IMR-90 (cell line): ENCODE results near the gene CCT3. TPM values are rescaled to one million over a fixed set of nuclear protein-coding genes. Genes with fewer than 3 reads are reported as not detected.

Source experiments
- ATAC-seq: fragments of 200-7000 bp; cut with Tn5 transposase; 2 replicates; pipeline ENCODE4 v1.9.1; 2020; ENCODE audit warnings: low read depth, mild to moderate bottlenecking, moderate library complexity
- BruUV-seq: library from RNA; stranded (reverse); fragments of 400-500 nt; replicated peaks from 2 replicates; lab custom pipeline; 2021; lab: Mats Ljungman, UMichigan
- CTCF ChIA-PET: fragments of 300-600 bp; formaldehyde crosslinking; extraction: SDS; loops from one replicate; lab custom pipeline; 2021; ENCODE audit warnings: antibody characterized with exemption; lab: Yijun Ruan, JAX
- POLR2A ChIA-PET: fragments of 300-600 bp; sonication (Branson Sonifier 250); formaldehyde crosslinking; loops from one replicate; lab custom pipeline; 2022; ENCODE audit warnings: antibody characterized with exemption; ENCODE audit not compliant: unreplicated experiment; lab: Charles Lee
- DNase-seq: peaks from one replicate; pipeline ENCODE4 v3.0.0; 2013
- H2AFZ ChIP-seq: replicated peaks from 2 replicates; pipeline ENCODE3; 2013; ENCODE audit warnings: low read length, mild to moderate bottlenecking; ENCODE audit not compliant: poor library complexity
- H2AK5ac ChIP-seq: 2 replicates; pipeline ENCODE4 v1.6.1; 2013; ENCODE audit warnings: low read depth, low read length, inconsistent platforms
- H2AK9ac ChIP-seq: replicated peaks from 2 replicates; pipeline ENCODE3; 2013; ENCODE audit warnings: mild to moderate bottlenecking, low read depth, low read length, moderate library complexity; ENCODE audit not compliant: poor library complexity
- H2BK120ac ChIP-seq: 2 replicates; pipeline ENCODE4 v1.6.1; 2013; ENCODE audit warnings: low read depth, low read length, inconsistent platforms
- H2BK15ac ChIP-seq: 3 replicates; pipeline ENCODE4 v1.6.1; 2013; ENCODE audit warnings: low read depth, low read length, inconsistent platforms
- H2BK20ac ChIP-seq: 2 replicates; pipeline ENCODE4 v1.6.1; 2013; ENCODE audit warnings: low read depth, mild to moderate bottlenecking, inconsistent platforms, low read length, moderate library complexity
- H2BK5ac ChIP-seq: 2 replicates; pipeline ENCODE4 v1.6.1; 2013; ENCODE audit warnings: mild to moderate bottlenecking, low read depth, low read length, inconsistent platforms; ENCODE audit not compliant: poor library complexity, severe bottlenecking
- H3K14ac ChIP-seq: replicated peaks from 2 replicates; pipeline ENCODE4 v1.6.1; 2013; ENCODE audit warnings: low read depth, low read length, inconsistent platforms
- H3K18ac ChIP-seq: 2 replicates; pipeline ENCODE4 v1.6.1; 2013; ENCODE audit warnings: low read depth, low read length, control low read depth
- H3K23ac ChIP-seq: 2 replicates; pipeline ENCODE4 v1.6.1; 2013; ENCODE audit warnings: low read depth, low read length, inconsistent platforms
- H3K27ac ChIP-seq: 2 replicates; pipeline ENCODE4 v1.5.1; 2013; ENCODE audit warnings: mild to moderate bottlenecking, control low read depth, low read length; ENCODE audit not compliant: insufficient read depth
- H3K27me3 ChIP-seq: 2 replicates; pipeline ENCODE4 v1.6.1; 2013; ENCODE audit warnings: low read length; ENCODE audit not compliant: control insufficient read depth, insufficient read depth
- H3K36me3 ChIP-seq: 2 replicates; pipeline ENCODE4 v1.6.1; 2013; ENCODE audit warnings: low read length, mixed read lengths; ENCODE audit not compliant: control insufficient read depth, insufficient read depth
- H3K4ac ChIP-seq: 2 replicates; pipeline ENCODE4 v1.6.1; 2013; ENCODE audit warnings: low read depth, low read length, inconsistent platforms
- H3K4me1 ChIP-seq: 2 replicates; pipeline ENCODE4 v1.6.1; 2013; ENCODE audit warnings: low read length, mixed read lengths; ENCODE audit not compliant: control insufficient read depth, insufficient read depth
- H3K4me2 ChIP-seq: 2 replicates; pipeline ENCODE4 v1.6.1; 2013; ENCODE audit warnings: low read depth, mild to moderate bottlenecking, control low read depth, low read length, moderate library complexity
- H3K4me3 ChIP-seq: 2 replicates; pipeline ENCODE4 v1.5.1; 2013; ENCODE audit warnings: low read depth, mild to moderate bottlenecking, control low read depth, low read length, moderate library complexity; ENCODE audit not compliant: insufficient read depth
- H3K56ac ChIP-seq: 2 replicates; pipeline ENCODE4 v1.6.1; 2013; ENCODE audit warnings: low read length, inconsistent platforms; ENCODE audit not compliant: insufficient read depth; ENCODE audit errors: extremely low read depth
- H3K79me1 ChIP-seq, 2 experiments: 2 replicates each; pipeline ENCODE4 v1.6.1; 2013; ENCODE audit warnings: low read length in 2 of 2, inconsistent platforms in 1 of 2, low read depth in 1 of 2
- H3K9ac ChIP-seq: 2 replicates; pipeline ENCODE4 v1.6.1; 2013; ENCODE audit warnings: low read depth, low read length, control low read depth
- H3K9me1 ChIP-seq: 2 replicates; pipeline ENCODE4 v1.6.1; 2013; ENCODE audit warnings: low read length, inconsistent platforms; ENCODE audit not compliant: insufficient read depth
- H3K9me3 ChIP-seq: 2 replicates; pipeline ENCODE4 v1.6.1; 2013; ENCODE audit warnings: low read length; ENCODE audit not compliant: control insufficient read depth, insufficient read depth
- H4K20me1 ChIP-seq: 2 replicates; pipeline ENCODE4 v1.6.1; 2013; ENCODE audit warnings: low read length, inconsistent platforms; ENCODE audit not compliant: insufficient read depth
- H4K5ac ChIP-seq: 2 replicates; pipeline ENCODE4 v1.6.1; 2013; ENCODE audit warnings: mild to moderate bottlenecking, low read depth, low read length, control low read depth
- H4K8ac ChIP-seq, 2 experiments: 2 replicates each; pipeline ENCODE4 v1.6.1; 2013; ENCODE audit warnings: low read depth in 2 of 2, low read length in 2 of 2, control low read depth in 1 of 2, inconsistent platforms in 1 of 2
- H4K91ac ChIP-seq: 2 replicates; pipeline ENCODE4 v1.6.1; 2013; ENCODE audit warnings: low read depth, low read length, inconsistent platforms; ENCODE audit not compliant: insufficient read depth
- CEBPB ChIP-seq: IDR thresholded peaks from 2 replicates; pipeline ENCODE4 v1.6.1; 2012; ENCODE audit warnings: low read depth, low read length, improper control_type of control experiment
- WGBS, 2 experiments: methylation state at CpG; one replicate each; pipeline versions ENCODE4 v1.1.5 to v1.1.7; 2013; ENCODE audit warnings: missing lambda C conversion rate in 2 of 2; ENCODE audit not compliant: insufficient read length in 1 of 2; ENCODE audit errors: extremely low coverage in 2 of 2; 5-methylcytosine and 5-hydroxymethylcytosine counted together
- dilution Hi-C: fragments of 300-500 bp; cut with HindIII; formaldehyde crosslinking; loops from one replicate; pipeline ENCODE4 v1.14.3; 2018; ENCODE audit warnings: low sequenced_read_pairs; ENCODE audit not compliant: unreplicated experiment
- in situ Hi-C: fragments of 300-500 bp; cut with MboI; formaldehyde crosslinking; loops from 3 replicates; pipeline ENCODE4 v1.14.3; 2019; ENCODE audit warnings: low sequenced_read_pairs, inconsistent platforms, mixed read lengths
- intact Hi-C: fragments of 100-400 bp; cut with micrococcal nuclease; formaldehyde crosslinking; loops from 2 replicates; pipeline ENCODE4 v1.10.0; 2022
- polyA plus RNA-seq, 3 experiments: library from polyadenylated mRNA; depleted of rRNA; stranded (reverse); fragments of >200 nt; gene quantifications; 2 replicates each; pipeline ENCODE4 v1.2.3, GENCODE V29; 2012; ENCODE audit warnings: low replicate concordance in 1 of 3
- total RNA-seq: library from RNA; depleted of rRNA; stranded (reverse); fragments of >200 nt; gene quantifications from 2 replicates; pipeline ENCODE4 v1.2.3, GENCODE V29; 2012
- TF ChIP-seq, protein P1 (sequence below): fragments of 150-350 bp; IDR thresholded peaks from 2 replicates; pipeline ENCODE4 v1.6.1; 2017; ENCODE audit warnings: mild to moderate bottlenecking, antibody characterized with exemption, low read length, low read depth

Gene CCT3
- total and polyA plus RNA-seq, 2 of the 4 experiments (the other 2 are of a cell fraction): 313 to 595 TPM

- TF ChIP-seq, protein P1, sequence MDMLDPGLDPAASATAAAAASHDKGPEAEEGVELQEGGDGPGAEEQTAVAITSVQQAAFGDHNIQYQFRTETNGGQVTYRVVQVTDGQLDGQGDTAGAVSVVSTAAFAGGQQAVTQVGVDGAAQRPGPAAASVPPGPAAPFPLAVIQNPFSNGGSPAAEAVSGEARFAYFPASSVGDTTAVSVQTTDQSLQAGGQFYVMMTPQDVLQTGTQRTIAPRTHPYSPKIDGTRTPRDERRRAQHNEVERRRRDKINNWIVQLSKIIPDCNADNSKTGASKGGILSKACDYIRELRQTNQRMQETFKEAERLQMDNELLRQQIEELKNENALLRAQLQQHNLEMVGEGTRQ: no peak
- TF ChIP-seq CEBPB: peak; percentile 96
- H3K14ac ChIP-seq: no peak overlapping the region
- H4K91ac ChIP-seq: no peak overlapping the region
- H2BK20ac ChIP-seq: no peak overlapping the region
- BruUV-seq: no TSS peak
- no peak overlapping the region for H2BK5ac ChIP-seq
- H2BK120ac ChIP-seq: no peak overlapping the region
- H3K4me1 ChIP-seq: peaks cover 3% of the 10 kb centered on the region
- H3K4me3 ChIP-seq: no peak overlapping the region
- no peak overlapping the region for H3K27ac ChIP-seq
- no peak overlapping the region for H4K5ac ChIP-seq
- H4K20me1 ChIP-seq: peaks cover 8% of the 10 kb centered on the region; the same call in 1 of the 2 replicates
- H2BK15ac ChIP-seq: no peak overlapping the region
- ATAC-seq (peak; percentile 36), DNase-seq (peak; percentile 47)
- H3K9me1 ChIP-seq: peaks cover 9% of the 10 kb centered on the region
- WGBS, 2 experiments: 97% methylated on average over 5 of the region's 6 CpGs; no CpG with 5 or more reads in 1 of the 2 experiments
- no peak overlapping the region for H4K8ac ChIP-seq
- peaks cover 61% of the 10 kb centered on the region for H3K36me3 ChIP-seq
- H3K27me3 ChIP-seq: no peaks in the 10 kb centered on the region
- H3K4me2 ChIP-seq: no peak overlapping the region
- dilution Hi-C loops (no loop called here), in situ Hi-C loops (no loop called here), intact Hi-C loops (loop anchor here (10.0 kb wide), 1 partner anchor 216 kb away; no protein-coding TSS in a partner anchor)
- H2AK9ac ChIP-seq: no peak overlapping the region
- H2AK5ac ChIP-seq: no peak overlapping the region
- H2AFZ ChIP-seq: no peak overlapping the region
- CTCF ChIA-PET: no interaction called here
- peaks cover 9 to 24% of the 10 kb centered on the region in 2 experiments; a peak in 2 of 4 replicates for H3K79me1 ChIP-seq
- POLR2A ChIA-PET: no interaction called here
- no peaks in the 10 kb centered on the region for H3K9me3 ChIP-seq
- no peak overlapping the region for H3K9ac ChIP-seq
- H3K23ac ChIP-seq: no peak overlapping the region
- no peak overlapping the region for H3K4ac ChIP-seq
- no peak overlapping the region for H3K18ac ChIP-seq
- no peak overlapping the region for H3K56ac ChIP-seq
Measured at GRCh38 chr1:156310962-156311361, 27.1 kb downstream of the CCT3 start.
